Measurements from ENCODE around the gene CAMSAP1.

Gene CAMSAP1

DNA sequence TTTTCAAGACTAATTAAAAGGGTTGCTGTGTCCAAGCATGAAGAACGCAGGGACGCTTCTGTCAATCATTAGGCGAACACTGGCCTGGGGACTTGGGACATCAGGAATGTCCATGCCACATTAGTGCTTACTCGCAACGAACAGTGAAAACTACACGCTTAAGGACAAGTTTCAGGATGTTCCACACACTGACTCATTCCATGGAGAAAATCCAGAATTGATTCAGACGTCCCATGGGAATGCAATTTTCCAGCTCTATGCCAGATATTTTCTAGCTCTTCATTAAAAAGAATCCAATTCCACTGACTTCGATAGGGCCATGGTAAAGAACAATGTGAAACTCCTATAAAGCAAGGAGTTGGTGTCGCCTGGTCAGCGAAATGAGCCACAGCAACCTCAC lies 98.2 kb downstream of the CAMSAP1 start:
- no peak for DNase-seq

GRCh38 chr9:135805422-135806022 lies 101.8 kb downstream of the CAMSAP1 start:
- no peak for DNase-seq

GRCh38 chr9:135804581-135805421 lies 102.5 kb downstream of the CAMSAP1 start:
- no peak for DNase-seq

- no peak for DNase-seq
Measured at GRCh38 chr9:135803441-135803840, 103.9 kb downstream of the CAMSAP1 start.

GRCh38 chr9:135802876-135803419 lies 104.4 kb downstream of the CAMSAP1 start:
- no peak for DNase-seq

GRCh38 chr9:135801070-135801469 lies 106.3 kb downstream of the CAMSAP1 start:
- no peak for DNase-seq

- no peak for DNase-seq
Measured at GRCh38 chr9:135799261-135799660, 108.1 kb downstream of the CAMSAP1 start.

DNA sequence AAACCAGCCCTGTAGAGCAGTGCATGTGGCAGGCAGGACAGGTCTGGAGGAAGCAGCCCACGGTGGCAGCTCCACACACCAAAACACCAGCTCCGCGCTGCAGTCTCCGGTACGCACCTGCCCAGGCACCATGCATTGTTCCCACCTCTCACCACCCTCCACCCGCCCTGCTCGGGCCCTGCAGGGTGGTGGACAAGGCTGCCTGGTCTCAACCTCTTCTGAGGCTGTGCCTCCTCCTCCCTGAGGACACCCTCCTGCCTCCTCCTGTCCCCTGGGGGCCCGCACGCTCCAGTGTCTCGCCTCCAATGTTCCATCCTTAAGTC lies 109.1 kb downstream of the CAMSAP1 start:
- DNase-seq, result no peak

- no peak for DNase-seq
Measured at GRCh38 chr9:135797507-135798262, 109.7 kb downstream of the CAMSAP1 start.

DNA sequence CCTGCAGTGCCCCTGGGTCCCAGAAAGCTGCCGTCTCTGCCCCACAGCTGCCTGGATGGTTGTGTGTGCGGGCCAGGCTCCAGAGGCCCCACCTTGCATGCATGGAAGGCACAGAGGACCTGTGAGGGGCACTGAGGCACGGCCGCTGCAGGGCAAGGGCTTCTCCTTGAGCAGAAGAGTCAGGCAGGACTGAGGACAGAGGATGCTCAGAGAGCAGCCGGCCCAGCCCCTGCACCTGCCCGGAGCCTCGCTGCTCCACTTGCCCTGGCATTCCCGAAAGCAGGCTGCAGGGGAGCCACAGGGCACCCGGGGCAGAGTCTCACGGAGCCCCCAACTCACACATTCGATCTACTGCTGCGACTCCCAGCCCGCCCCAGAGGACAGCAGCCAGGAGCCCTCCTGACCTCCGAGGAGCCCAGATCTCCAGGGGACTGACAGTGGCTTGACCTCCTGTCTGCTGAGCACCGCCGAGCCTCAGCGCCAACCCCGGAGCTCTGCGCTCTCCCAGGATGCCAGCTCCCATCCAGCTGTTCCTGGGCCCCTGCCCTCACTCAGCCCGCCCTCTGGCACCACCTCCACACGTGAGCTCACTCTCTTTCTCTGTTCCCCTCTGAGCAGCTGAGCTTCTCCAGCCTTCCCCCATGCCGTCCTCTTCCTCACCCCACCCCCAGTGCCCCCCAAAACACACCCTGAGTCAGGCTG lies 110.4 kb downstream of the CAMSAP1 start:
- no peak for DNase-seq

DNA sequence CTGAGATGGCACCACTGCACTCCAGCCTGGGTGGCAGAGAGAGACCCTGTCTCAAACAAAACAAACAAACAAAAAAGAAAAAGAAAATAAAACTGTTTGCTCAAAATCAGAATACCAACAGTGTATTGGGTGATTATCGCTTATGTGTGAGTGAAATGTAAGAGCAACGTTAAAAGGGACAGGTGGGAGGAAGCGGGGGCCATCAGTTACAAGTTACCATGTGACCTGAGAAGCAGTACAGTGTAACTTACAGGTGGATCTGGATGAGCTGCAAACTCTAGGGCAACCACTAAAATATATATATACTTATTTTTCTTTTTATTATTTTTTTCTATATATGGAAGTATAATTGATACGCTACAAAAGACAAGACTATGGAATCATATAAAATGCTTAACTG lies 112.0 kb downstream of the CAMSAP1 start:
- DNase-seq, result no peak

DNA sequence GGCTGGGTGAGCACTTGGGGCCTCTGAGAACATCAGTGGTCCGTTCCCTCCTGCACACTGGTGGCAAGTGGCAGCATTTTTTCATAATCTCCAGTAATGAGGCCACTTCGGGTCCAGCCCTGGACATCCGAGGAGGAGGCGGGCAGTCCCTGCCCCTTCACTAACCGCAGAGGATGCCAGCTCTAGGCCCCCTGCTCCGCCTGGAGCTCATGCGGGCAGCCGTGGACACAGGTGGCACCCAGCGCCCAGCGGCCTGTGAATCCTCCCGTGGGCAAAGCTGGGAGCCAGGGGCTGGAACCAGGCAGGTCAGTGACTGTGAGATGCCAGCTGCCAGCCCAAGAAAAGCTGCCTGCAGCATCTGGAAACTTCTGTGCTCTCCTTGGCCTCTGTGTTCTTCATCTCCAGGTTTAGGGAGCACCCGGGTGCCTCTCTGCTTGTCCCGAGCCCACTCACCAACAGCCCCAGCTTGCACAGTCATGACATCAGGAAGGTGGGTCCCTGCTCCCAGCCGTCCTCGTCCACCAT lies 112.9 kb downstream of the CAMSAP1 start:
- no peak for DNase-seq

GRCh38 chr9:135794057-135794335 lies 113.3 kb downstream of the CAMSAP1 start:
- DNase-seq, result no peak

DNA sequence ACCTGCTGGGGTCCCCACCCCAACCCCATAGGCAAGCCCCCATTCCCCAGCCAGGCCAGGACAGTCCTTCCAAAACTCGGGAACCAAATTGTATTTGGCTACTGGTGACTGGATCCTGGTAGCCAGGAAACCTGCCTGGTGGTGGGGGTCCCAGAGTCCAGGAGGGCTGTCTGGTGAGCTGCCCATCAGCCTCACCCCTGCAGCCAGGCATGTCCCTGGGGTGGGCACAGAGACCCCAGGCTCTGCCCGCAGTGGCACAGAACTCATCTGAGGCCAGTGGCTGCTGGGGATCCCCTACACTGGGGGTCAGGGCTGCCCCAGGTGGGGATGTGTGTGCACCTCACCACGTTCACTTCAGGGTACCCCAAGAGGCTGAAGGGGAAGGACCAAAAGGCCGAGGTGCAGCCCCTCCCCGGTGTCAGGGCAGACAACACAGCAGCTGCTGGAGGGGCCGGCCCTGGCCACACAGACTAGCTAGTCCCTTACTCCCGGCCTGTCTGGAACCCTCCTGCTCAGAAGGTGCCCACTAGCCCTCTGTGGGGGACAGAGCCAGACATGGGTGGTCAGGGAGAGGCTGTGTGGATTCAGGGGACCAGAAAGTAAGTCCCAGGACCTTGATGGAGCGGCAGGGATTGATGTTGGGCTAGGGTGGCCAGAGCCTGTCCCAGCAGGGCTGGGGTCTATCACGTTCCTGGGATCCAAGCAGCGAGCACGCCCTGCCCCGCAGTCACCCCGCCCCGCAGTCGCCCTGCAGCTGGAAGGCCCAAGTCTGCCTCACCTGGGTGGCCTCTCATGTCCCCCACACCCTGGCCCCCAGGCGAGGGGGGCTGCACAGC lies 113.9 kb downstream of the CAMSAP1 start:
- no peak for DNase-seq

GRCh38 chr9:135792268-135793128 lies 114.8 kb downstream of the CAMSAP1 start:
- no peak for DNase-seq

DNA sequence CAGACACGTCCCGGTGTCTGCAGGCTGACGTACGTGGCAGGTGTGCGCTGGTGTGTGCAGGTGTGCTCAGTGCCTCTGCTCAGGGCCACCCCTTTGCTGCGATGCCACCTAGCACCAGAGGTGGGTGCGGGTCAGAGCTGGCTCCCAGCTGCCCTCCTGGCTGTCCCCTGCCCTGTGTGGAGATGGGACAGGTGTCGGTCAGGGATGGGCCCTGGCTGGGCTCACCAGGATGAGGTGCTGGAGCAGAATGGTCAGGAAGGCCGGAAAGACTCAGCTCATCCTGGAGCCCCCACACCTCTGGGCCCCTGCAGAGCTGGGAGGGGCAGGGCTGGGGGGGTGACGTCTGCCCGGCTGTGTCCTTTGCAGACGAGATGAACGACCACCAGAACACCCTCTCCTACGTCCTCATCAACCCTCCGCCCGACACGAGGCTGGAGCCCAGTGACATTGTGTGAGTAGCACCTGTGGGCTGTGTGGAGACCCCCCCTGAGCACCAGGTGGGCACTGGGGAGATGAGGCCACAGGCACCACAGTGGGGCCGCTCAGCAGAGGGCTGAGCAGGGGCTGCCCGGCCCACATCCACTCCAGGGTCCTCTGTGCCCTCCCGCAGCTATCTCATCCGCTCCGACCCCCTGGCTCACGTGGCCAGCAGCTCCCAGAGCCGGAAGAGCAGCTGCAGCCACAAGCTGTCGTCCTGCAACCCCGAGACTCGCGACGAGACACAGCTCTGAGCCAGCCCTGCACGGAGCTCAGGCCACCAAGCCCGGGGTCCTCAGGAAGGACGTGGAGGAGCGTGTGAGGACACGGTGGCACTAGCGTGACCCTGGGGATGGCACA lies 115.7 kb downstream of the CAMSAP1 start:
- no peak for DNase-seq

DNA sequence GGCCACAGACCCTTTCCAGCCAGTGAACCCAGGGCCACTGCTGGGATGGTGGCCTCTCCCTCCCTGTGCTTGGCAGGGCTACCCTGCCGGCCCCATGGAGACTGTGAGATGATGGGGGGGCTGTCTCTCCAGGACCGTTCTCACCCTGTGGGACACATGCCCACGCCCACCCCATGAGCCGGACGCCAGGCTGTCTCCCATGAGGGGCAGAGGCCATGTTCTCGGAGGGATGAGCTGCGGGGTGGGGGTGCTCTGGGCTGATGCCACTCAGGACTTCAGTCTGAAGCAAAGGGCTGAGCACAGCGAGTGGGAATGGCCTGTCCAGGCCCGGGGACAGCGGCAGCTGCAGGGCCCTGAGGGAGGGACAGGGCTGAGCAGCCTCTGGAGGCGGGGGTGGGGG lies 116.5 kb downstream of the CAMSAP1 start:
- no peak for DNase-seq

DNA sequence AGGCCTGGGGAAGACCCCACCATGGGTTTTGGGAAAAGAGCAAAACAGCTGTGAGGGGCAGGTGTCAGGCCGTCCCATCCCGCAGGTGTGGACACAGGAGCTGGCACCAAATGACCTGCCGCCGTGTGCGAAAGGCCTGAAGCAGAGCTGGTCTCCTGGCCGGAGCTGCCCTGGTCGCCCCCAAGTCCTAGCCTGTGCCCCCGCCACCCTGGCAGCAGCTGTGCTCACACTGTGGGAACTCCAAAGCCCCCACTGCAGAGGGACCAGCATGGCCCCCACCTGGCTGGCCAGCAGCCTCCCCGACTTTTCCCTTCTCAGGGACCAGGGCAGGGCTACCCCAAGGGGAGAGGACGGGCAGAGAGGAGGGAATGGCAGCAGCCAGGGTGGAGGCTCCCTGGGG lies 117.0 kb downstream of the CAMSAP1 start:
- no peak for DNase-seq

GRCh38 chr9:135789838-135790291 lies 117.5 kb downstream of the CAMSAP1 start:
- DNase-seq, result no peak

Measured in NK-92 treated with Interleukin-12 subunit alpha and Interleukin-12 subunit beta, amount 100 ng/mL, for 24 hours (cell line).